Measurements from ENCODE around the gene MUS81.

The MUS81 gene

GRCh38 chr11:65850217-65851082 lies 9.8 kb upstream of the MUS81 start:
- H3K4me3 ChIP-seq (ENCODE audit: low read length): no peak overlapping the region
- H3K36me3 ChIP-seq (ENCODE audit: control insufficient read depth, low read length): peaks cover 44% of the 10 kb centered on the region
- no peak overlapping the region for H3K4me2 ChIP-seq (ENCODE audit: low read length)
- H4K20me1 ChIP-seq (ENCODE audit: control insufficient read depth, insufficient read depth, low read depth, low read length): peaks cover 6% of the 10 kb centered on the region
- TF ChIP-seq, protein P1, sequence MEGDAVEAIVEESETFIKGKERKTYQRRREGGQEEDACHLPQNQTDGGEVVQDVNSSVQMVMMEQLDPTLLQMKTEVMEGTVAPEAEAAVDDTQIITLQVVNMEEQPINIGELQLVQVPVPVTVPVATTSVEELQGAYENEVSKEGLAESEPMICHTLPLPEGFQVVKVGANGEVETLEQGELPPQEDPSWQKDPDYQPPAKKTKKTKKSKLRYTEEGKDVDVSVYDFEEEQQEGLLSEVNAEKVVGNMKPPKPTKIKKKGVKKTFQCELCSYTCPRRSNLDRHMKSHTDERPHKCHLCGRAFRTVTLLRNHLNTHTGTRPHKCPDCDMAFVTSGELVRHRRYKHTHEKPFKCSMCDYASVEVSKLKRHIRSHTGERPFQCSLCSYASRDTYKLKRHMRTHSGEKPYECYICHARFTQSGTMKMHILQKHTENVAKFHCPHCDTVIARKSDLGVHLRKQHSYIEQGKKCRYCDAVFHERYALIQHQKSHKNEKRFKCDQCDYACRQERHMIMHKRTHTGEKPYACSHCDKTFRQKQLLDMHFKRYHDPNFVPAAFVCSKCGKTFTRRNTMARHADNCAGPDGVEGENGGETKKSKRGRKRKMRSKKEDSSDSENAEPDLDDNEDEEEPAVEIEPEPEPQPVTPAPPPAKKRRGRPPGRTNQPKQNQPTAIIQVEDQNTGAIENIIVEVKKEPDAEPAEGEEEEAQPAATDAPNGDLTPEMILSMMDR (IDR thresholded peaks at IDR 0.05; ENCODE audit: low read depth, low read length, poor library complexity, severe bottlenecking): no peak
- 0 out of 2 replicates have a peak, but pooled peaks cover 2% of the 10 kb centered on the region for H3K27me3 ChIP-seq (ENCODE audit: control insufficient read depth, low read length)
- H3K4me1 ChIP-seq (ENCODE audit: control insufficient read depth, low read length): no peaks in the 10 kb centered on the region
- H3K9me2 ChIP-seq (replicated peaks; ENCODE audit: control insufficient read depth, low read length): no peaks in the 10 kb centered on the region
- no peak overlapping the region for H3K27ac ChIP-seq (ENCODE audit: low read depth, low read length)
- peaks cover 13% of the 10 kb centered on the region for H3K79me2 ChIP-seq (ENCODE audit: control insufficient read depth, low read length)
- peaks cover 5% of the 10 kb centered on the region; the same call in 1 of the 2 replicates for H3K9me3 ChIP-seq (ENCODE audit: control insufficient read depth, insufficient read depth, low read length)
- H3F3A ChIP-seq (ENCODE audit: control insufficient read depth, insufficient read depth): peaks cover 15% of the 10 kb centered on the region

DNA sequence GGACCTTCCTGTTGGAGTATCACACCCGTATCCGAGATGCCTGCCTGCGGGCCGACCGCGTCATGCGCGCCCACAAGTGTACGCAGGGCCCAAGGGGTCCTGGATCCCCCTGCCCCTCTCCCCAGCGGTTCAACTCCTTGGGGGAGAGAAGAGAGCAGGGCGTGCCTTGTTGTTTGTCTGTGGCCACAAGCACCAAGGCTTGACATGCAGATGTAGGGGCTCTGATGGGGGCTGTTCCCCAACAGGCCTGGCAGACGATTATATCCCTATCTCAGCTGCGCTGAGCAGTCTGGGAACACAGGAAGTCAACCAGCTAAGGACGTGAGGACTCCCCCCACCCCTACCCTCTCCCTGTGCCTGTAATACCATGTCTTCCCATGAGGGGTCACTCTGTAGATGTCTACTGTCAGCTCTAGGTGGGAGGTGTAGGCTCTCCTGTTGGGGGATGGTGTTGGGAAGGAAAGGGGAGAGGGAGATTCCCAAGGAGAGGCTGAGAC lies 9.1 kb upstream of the MUS81 start:
- Histone ChIP-seq H3K36me3 (ENCODE audit: control insufficient read depth, low read length) (peaks cover 51% of the 10 kb centered on the region), H4K20me1 (ENCODE audit: control insufficient read depth, insufficient read depth, low read depth, low read length) (peaks cover 13% of the 10 kb centered on the region), H3K79me2 (ENCODE audit: control insufficient read depth, low read length) (peaks cover 20% of the 10 kb centered on the region), H3K4me2 (ENCODE audit: low read length) (no peak overlapping the region), H3K4me3 (ENCODE audit: low read length) (no peak overlapping the region), H3K9me3 (ENCODE audit: control insufficient read depth, insufficient read depth, low read length) (peaks cover 5% of the 10 kb centered on the region; the same call in 1 of the 2 replicates), H3K27me3 (ENCODE audit: control insufficient read depth, low read length) (0 out of 2 replicates have a peak, but pooled peaks cover 2% of the 10 kb centered on the region), H3K4me1 (ENCODE audit: control insufficient read depth, low read length) (peaks cover under 1% of the 10 kb centered on the region), H3F3A (ENCODE audit: control insufficient read depth, insufficient read depth) (peaks cover 22% of the 10 kb centered on the region), H3K27ac (ENCODE audit: low read depth, low read length) (no peak overlapping the region), H3K9me2 (replicated peaks; ENCODE audit: control insufficient read depth, low read length) (no peaks in the 10 kb centered on the region)
- no peak for TF ChIP-seq EZH2phosphoT487 (IDR thresholded peaks at IDR 0.05; ENCODE audit: borderline replicate concordance, low read length)
- TF ChIP-seq, protein P1 (IDR thresholded peaks at IDR 0.05; ENCODE audit: low read depth, low read length, poor library complexity, severe bottlenecking): peak; percentile 79

- Histone ChIP-seq H3K9me3 (ENCODE audit: control insufficient read depth, insufficient read depth, low read length) (peaks cover 5% of the 10 kb centered on the region; the same call in 1 of the 2 replicates), H3K79me2 (ENCODE audit: control insufficient read depth, low read length) (peaks cover 28% of the 10 kb centered on the region), H3K27me3 (ENCODE audit: control insufficient read depth, low read length) (0 out of 2 replicates have a peak, but pooled peaks cover 2% of the 10 kb centered on the region), H3F3A (ENCODE audit: control insufficient read depth, insufficient read depth) (peaks cover 27% of the 10 kb centered on the region), H3K4me2 (ENCODE audit: low read length) (no peak overlapping the region), H4K20me1 (ENCODE audit: control insufficient read depth, insufficient read depth, low read depth, low read length) (peaks cover 20% of the 10 kb centered on the region), H3K36me3 (ENCODE audit: control insufficient read depth, low read length) (peaks cover 59% of the 10 kb centered on the region), H3K4me1 (ENCODE audit: control insufficient read depth, low read length) (peaks cover 7% of the 10 kb centered on the region), H3K9me2 (replicated peaks; ENCODE audit: control insufficient read depth, low read length) (no peaks in the 10 kb centered on the region), H3K27ac (ENCODE audit: low read depth, low read length) (no peak overlapping the region), H3K4me3 (ENCODE audit: low read length) (no peak overlapping the region)
- TF ChIP-seq EZH2phosphoT487 (IDR thresholded peaks at IDR 0.05; ENCODE audit: borderline replicate concordance, low read length): no peak
- TF ChIP-seq, protein P1 (IDR thresholded peaks at IDR 0.05; ENCODE audit: low read depth, low read length, poor library complexity, severe bottlenecking): no peak
Measured at GRCh38 chr11:65851811-65852507, 8.3 kb upstream of the MUS81 start.

Measured in DOHH2 (cell line).